Thyroid gland (tissue), 4 donors: ENCODE results near the gene LRPPRC. TPM values are rescaled to one million over a fixed set of nuclear protein-coding genes. Genes with fewer than 3 reads are reported as not detected.

Source experiments
- DNase-seq, 2 donors: peaks; one replicate each; pipeline ENCODE4 v3.0.0-alpha.2; 2019
- H3K27ac ChIP-seq, 3 donors: fragments of 200-600 bp; sonication (generic); 1 replicate in 2 of 3; 2 replicates in 1 of 3; pipeline ENCODE4 v1.5.1; 2016 to 2019; ENCODE audit warnings: mild to moderate bottlenecking in 1 of 3, moderate library complexity in 1 of 3
- H3K27me3 ChIP-seq: fragments of 200-600 bp; sonication (generic); one replicate; pipeline ENCODE4 v1.5.1; 2019
- H3K36me3 ChIP-seq, 2 donors: fragments of 200-600 bp; sonication (generic); one replicate each; pipeline ENCODE4 v1.5.1; 2016 to 2019
- H3K4me1 ChIP-seq, 2 donors: fragments of 200-600 bp; sonication (generic); one replicate each; pipeline ENCODE4 v1.5.1; 2017 to 2019
- H3K4me3 ChIP-seq, 3 donors: fragments of 200-600 bp; sonication (generic); replicated peaks in 1 of 3; 1 replicate in 2 of 3; 2 replicates in 1 of 3; pipeline ENCODE4 v1.5.1; 2016; ENCODE audit warnings: mild to moderate bottlenecking in 1 of 3
- H3K9me3 ChIP-seq: fragments of 200-600 bp; sonication (generic); one replicate; pipeline ENCODE4 v1.5.1; 2017
- POLR2A ChIP-seq, 2 donors: fragments of 450-650 bp; IDR thresholded peaks; one replicate each; pipeline ENCODE4 v1.6.1; 2017; ENCODE audit warnings: antibody characterized with exemption in 2 of 2, mild to moderate bottlenecking in 2 of 2, moderate library complexity in 1 of 2
- WGBS, 2 donors: methylation state at CpG; one replicate each; pipeline ENCODE4 v1.1.5; 2017; 5-methylcytosine and 5-hydroxymethylcytosine counted together
- intact Hi-C: fragments of 100-400 bp; cut with DNase I; formaldehyde crosslinking; loops from one replicate; pipeline ENCODE4 v1.15.1; 2023
- small RNA-seq: library from RNA; depleted of rRNA; stranded (forward); fragments of <200 nt; gene quantifications from one replicate; pipeline ENCODE3, GENCODE V24; 2016
- total RNA-seq, 4 donors: library from RNA; depleted of rRNA; stranded (reverse); fragments of >200 nt; gene quantifications; one replicate each; pipeline ENCODE4 v1.2.3, GENCODE V29; 2016
- TF ChIP-seq, protein P1 (sequence below), 6 experiments: fragments of 200-600 bp in 3 of 6; fragments of 450-650 bp in 3 of 6; sonication (generic) in 3 of 6; IDR thresholded peaks; one replicate each; pipeline ENCODE4 v1.5.1; 2016 to 2019; ENCODE audit warnings: antibody characterized with exemption in 6 of 6, mild to moderate bottlenecking in 2 of 6, inconsistent platforms in 1 of 6, moderate library complexity in 1 of 6

LRPPRC gene
- total RNA-seq, 4 donors from 2014 or later: 47.5 to 79.3 (median 54.9) TPM

DNA sequence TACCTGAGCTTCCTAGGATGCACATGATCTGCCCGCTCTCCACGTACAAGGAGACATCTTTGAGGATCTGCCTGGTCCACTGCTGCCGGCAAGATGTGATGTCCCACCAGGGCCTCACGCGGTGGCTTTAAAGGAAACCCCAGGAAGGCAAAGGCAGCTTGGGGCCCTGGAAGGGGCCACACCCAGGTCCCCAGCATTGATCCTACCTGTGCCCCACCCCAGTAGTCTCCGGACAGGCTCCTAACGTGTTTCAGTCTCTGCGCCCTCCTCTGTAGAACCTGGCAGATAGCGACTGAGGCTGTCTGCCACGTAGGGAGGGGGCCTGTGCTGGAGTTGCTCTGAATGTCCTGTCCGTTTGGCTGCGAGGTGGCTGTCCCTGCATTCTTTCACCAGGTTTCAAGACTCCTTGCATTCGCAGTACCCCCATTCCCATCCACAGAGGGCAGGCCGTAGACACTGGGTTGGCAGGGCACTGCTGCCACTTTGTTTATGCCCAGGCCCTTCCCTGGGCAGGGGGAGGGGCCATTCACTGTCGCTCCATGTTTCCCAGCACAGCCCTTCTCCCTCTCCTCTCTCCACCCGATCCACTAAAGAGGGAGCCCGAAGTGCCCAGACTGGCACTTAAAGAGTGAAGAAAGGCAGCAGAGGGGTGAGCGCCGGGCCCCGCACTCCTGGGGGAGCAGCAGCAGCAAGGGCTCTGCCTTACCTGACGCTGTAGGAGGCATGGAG is 157.8 kb downstream of the LRPPRC start:
- Histone ChIP-seq H3K4me1 (no peaks in the 10 kb centered on the region), H3K36me3 (no peaks in the 10 kb centered on the region), H3K9me3 (no peaks in the 10 kb centered on the region), H3K27me3 (no peaks in the 10 kb centered on the region), H3K4me3 (no peak overlapping the region), H3K27ac (no peak overlapping the region)
- DNase-seq: no peak
- WGBS, 2 donors: 83 to 89% methylated on average over 18 to 21 of the region's 21 CpGs
- intact Hi-C loops: no loop called here
- TF ChIP-seq, protein P1, sequence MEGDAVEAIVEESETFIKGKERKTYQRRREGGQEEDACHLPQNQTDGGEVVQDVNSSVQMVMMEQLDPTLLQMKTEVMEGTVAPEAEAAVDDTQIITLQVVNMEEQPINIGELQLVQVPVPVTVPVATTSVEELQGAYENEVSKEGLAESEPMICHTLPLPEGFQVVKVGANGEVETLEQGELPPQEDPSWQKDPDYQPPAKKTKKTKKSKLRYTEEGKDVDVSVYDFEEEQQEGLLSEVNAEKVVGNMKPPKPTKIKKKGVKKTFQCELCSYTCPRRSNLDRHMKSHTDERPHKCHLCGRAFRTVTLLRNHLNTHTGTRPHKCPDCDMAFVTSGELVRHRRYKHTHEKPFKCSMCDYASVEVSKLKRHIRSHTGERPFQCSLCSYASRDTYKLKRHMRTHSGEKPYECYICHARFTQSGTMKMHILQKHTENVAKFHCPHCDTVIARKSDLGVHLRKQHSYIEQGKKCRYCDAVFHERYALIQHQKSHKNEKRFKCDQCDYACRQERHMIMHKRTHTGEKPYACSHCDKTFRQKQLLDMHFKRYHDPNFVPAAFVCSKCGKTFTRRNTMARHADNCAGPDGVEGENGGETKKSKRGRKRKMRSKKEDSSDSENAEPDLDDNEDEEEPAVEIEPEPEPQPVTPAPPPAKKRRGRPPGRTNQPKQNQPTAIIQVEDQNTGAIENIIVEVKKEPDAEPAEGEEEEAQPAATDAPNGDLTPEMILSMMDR (IDR thresholded peaks at IDR 0.05): no peak
- TF ChIP-seq POLR2A (IDR thresholded peaks at IDR 0.05): no peak

DNA sequence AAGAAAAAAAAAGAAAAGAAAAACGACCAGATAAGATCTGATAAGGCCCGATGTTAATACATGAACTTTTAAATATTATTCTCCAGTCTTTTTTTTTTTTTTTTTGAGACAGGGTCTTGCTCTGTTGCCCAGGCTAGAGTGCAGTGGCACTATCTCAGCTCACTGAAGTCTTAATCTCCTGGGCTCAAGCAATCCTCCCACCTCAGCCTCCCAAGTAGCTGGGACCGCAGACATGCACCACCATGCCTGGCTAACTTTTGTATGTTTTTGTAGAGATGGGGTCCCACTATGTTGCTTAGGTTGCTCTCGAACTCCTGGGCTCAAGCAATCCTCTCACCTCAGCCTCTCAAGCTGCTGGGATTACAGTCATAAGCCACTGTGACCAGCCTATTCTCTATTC is 158.8 kb downstream of the LRPPRC start:
- H3K36me3 ChIP-seq: no peaks in the 10 kb centered on the region
- no peaks in the 10 kb centered on the region for H3K9me3 ChIP-seq
- no peak for DNase-seq
- no peak for TF ChIP-seq POLR2A (IDR thresholded peaks at IDR 0.05)
- TF ChIP-seq, protein P1 (IDR thresholded peaks at IDR 0.05): no peak
- no peak overlapping the region for H3K27ac ChIP-seq
- no peak overlapping the region for H3K4me3 ChIP-seq
- peaks cover 0 to under 1% of the 10 kb centered on the region in 2 donors for H3K4me1 ChIP-seq
- 80 to 85% methylated on average over 4 of the region's 4 CpGs for WGBS, 2 donors
- intact Hi-C loops: no loop called here
- no peaks in the 10 kb centered on the region for H3K27me3 ChIP-seq

Small RNA genes lying within 50 kb of the gene (small RNA-seq; reads per million reads assigned to genes)
- gene RN7SL455P: not detected
- gene RNU6-1048P: not detected

Other genes starting within 250 kb of the LRPPRC start
- 10 to 100 TPM; 37.7 to 55.0 (median 45.2) TPM for gene DYNC2LI1, start 221.9 kb downstream of the LRPPRC start, total RNA-seq
- not detected for gene ABCG5, start 157.2 kb downstream of the LRPPRC start, total RNA-seq
- gene ABCG8, start 157.0 kb downstream of the LRPPRC start, total RNA-seq: not detected
- gene PPM1B, start 172.9 kb upstream of the LRPPRC start, total RNA-seq: 10 to 100 TPM; 36.6 to 71.4 (median 45.1) TPM